ENCODE results near the gene SCYGR4.
"Not testable (repeated sequence)": the region's sequence is repeated elsewhere in the genome, so short reads cannot be mapped to it uniquely, and the experiment has no call there.

The SCYGR4 gene

DNA sequence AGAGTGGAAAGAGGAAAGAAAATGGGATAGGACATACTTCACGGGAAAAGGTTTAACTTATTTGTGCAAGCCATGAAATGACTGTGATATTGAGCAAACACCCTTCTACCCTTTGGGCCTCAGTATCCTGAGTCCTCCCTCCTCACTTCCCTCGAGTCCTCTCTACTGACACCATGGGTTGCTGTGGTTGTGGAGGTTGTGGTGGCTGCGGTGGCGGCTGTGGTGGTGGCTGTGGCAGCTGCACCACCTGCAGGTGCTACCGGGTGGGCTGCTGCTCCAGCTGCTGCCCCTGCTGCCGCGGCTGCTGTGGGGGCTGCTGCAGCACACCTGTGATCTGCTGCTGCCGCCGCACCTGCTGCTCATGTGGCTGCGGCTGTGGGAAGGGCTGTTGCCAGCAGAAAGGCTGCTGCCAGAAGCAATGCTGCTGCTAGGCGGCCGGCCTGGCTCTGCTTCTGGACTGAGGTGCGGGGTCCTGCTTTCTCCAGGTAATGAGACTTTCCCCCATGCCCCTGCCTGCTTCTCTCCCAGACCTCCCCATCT lies 49.4 kb downstream of the SCYGR4 start, which contains the start of gene SCYGR5:
Gene SCYGR5, plus strand, starts transcription at position 174 of the 540 bp plus-strand sequence. Its CDS starts 0 bp downstream, at position 174.
- DNase-seq (ENCODE audit: low spot score), result not testable (repeated sequence)
